ENCODE data around the gene VASP. TPM values are rescaled to one million over a fixed set of nuclear protein-coding genes. Genes with fewer than 3 reads are reported as not detected.
A peak's percentile ranks its signal among the peaks of the same experiment; 100 is the strongest.

Gene VASP
- total RNA-seq, 1 experiment from 2014 or later: 152 TPM

DNA sequence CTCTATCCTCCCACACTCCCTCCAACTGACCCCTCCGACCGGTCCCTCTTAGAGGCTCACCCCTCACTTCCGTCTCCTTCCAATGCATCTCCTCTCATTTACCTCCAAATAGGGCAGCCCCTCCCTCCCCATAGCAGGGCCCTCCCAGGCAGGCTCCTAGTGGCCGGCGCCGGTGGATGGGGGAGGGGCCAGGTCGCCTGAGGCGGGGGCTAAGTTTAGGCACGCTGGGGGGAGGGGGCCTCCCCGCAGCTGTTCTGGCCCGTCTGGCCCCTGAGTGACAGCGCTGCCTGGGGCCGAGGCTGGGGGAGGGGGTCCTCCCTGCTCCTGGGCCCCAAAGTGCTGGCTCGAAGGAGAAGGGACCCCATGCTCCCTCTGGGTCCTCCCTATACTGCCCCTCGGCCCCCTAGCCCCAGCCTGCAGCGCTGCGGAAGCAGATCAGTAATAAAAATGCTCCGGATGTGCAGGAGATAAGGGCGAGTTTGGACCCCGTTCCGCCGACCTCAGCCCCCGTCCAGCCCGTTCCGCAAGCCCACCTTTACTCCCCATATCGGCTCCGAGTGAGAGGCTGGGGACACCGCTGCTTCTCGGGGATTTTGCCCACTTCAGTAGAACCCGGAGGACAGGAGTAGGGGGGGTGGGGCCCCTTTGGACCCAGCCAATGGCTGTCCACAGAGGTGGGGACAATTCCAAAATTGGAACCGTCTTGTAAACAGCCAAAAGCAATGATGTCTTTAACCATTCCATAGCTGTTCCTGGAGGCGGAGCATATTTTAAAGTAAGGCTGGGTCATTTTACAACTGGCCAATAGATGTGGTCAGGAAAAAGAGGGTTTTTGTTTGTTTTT, 14.4 kb upstream of the VASP start:
- POLR2A ChIA-PET: no interaction called here
- TSS peak; percentile 63 for BruUV-seq (replicated peaks)
- intact Hi-C loops (cut with micrococcal nuclease): loop anchor here (2.0 kb wide), 1 partner anchor 150 kb away; no protein-coding TSS in a partner anchor

DNA sequence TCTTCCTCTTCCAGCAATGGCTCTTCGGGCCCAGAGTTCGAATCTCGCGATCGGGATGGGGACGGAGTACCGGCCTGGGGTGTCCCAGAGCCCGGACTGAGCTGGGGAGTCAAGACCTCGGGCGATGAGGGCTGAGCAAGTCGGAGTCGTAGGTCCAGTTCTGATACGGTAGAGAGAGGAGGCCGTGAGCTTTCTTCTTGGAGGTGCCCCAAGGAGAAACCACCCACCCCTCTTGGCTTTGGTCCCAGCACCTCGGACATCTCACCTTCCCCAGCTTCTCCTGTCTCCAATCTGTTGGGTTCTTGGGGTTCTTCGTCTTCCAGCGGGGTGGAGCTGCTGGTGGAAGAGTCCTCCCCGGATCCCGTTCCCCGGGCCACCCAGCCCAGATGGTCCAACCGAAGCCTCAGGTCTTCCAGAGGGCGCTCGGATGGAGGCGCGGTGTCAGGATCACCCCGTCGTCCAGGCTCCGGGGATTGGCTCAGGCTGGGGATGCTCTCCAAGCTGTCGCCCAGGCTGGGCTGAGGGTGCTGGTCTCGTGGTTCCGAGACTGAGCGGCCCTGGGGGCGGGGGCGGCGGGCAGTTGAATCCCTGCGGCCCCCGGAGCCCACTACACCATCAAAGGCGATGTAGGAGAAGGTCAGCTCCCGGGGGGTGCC, 12.9 kb upstream of the VASP start:
- H4K20me1 ChIP-seq (ENCODE audit: insufficient read depth): no peaks in the 10 kb centered on the region
- no peaks in the 10 kb centered on the region for H3K36me3 ChIP-seq (ENCODE audit: control insufficient read depth in 1 of 2, insufficient read depth in 2 of 2, low read length in 2 of 2)
- DNase-seq (ENCODE audit: low read depth, low spot score) (no peak), ATAC-seq (no peak)
- H3K79me2 ChIP-seq (ENCODE audit: insufficient read depth, low read length): no peaks in the 10 kb centered on the region
- no peaks in the 10 kb centered on the region for H3K9me2 ChIP-seq (ENCODE audit: insufficient read depth)
- ChIA-PET RAD21 (ENCODE audit: low non-redundant PET in 1 of 2, low total read pairs in 2 of 2, uncharacterized antibody in 2 of 2, unreplicated experiment in 2 of 2) (no interaction called here), POLR2A (no interaction called here), CTCF (interaction anchor here (0.9 to 5.3 kb wide), 2 partner anchors 9 to 66 kb away, joined by 3 to 33 read pairs; no protein-coding TSS in a partner anchor)
- H3K4me2 ChIP-seq (ENCODE audit: low read length): peak overlapping the region; percentile 74
- H3K4me1 ChIP-seq (ENCODE audit: control insufficient read depth in 1 of 2, insufficient read depth in 2 of 2, low read length in 2 of 2): peaks cover 19 to 47% of the 10 kb centered on the region in 2 experiments
- no peak for TF ChIP-seq EGR1 (IDR thresholded peaks at IDR 0.05; ENCODE audit: low read depth)
- no peak for TF ChIP-seq JUND (IDR thresholded peaks at IDR 0.05)
- TF ChIP-seq ZNF274 (IDR thresholded peaks at IDR 0.05; ENCODE audit: low read depth, low read length): no peak
- TF ChIP-seq, protein P1, sequence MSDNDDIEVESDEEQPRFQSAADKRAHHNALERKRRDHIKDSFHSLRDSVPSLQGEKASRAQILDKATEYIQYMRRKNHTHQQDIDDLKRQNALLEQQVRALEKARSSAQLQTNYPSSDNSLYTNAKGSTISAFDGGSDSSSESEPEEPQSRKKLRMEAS (IDR thresholded peaks at IDR 0.05): no peak
- TF ChIP-seq POLR2AphosphoS5 (IDR thresholded peaks at IDR 0.05; ENCODE audit: low read depth, low read length): no peak
- H3K27ac ChIP-seq (ENCODE audit: low read depth, low read length): no peak overlapping the region
- no peak overlapping the region for H3K4me3 ChIP-seq (replicated peaks in 1 of 2; ENCODE audit: low read depth in 1 of 2, low read length in 2 of 2)
- no peaks in the 10 kb centered on the region for H3K9me3 ChIP-seq (ENCODE audit: control insufficient read depth in 1 of 2, insufficient read depth in 1 of 2, low read depth in 1 of 2, low read length in 2 of 2)
- H3K9ac ChIP-seq (ENCODE audit: low read length): no peak overlapping the region
- peaks cover 10% of the 10 kb centered on the region; the same call in 1 of the 2 replicates for H3K27me3 ChIP-seq (ENCODE audit: insufficient read depth, low read length)
- H2AFZ ChIP-seq (ENCODE audit: low read depth, low read length, poor library complexity, severe bottlenecking): no peak overlapping the region
- BruUV-seq (replicated peaks): no TSS peak
- intact Hi-C loops (cut with micrococcal nuclease): no loop called here

More for the DNA sequence above, 14.4 kb upstream of the VASP start:
- CTCF ChIA-PET: interaction anchor here (0.6 to 5.3 kb wide), 9 partner anchors 8 to 149 kb away, joined by 3 to 33 read pairs (median 3); partner anchors contain the start of gene FOSB
- Histone ChIP-seq H3K4me3 (replicated peaks in 1 of 2; ENCODE audit: low read depth in 1 of 2, low read length in 2 of 2) (peak overlapping the region; percentile 59 to 63), H3K27ac (ENCODE audit: low read depth, low read length) (peak overlapping the region; percentile 68), H3K27me3 (ENCODE audit: insufficient read depth, low read length) (peaks cover 10% of the 10 kb centered on the region; the same call in 1 of the 2 replicates), H3K79me2 (ENCODE audit: insufficient read depth, low read length) (no peaks in the 10 kb centered on the region), H3K9me2 (ENCODE audit: insufficient read depth) (no peaks in the 10 kb centered on the region), H2AFZ (ENCODE audit: low read depth, low read length, poor library complexity, severe bottlenecking) (peak overlapping the region; percentile 55), H3K9me3 (ENCODE audit: control insufficient read depth in 1 of 2, insufficient read depth in 1 of 2, low read depth in 1 of 2, low read length in 2 of 2) (no peaks in the 10 kb centered on the region), H3K4me2 (ENCODE audit: low read length) (peak overlapping the region; percentile 74), H4K20me1 (ENCODE audit: insufficient read depth) (no peaks in the 10 kb centered on the region), H3K9ac (ENCODE audit: low read length) (peak overlapping the region; percentile 53), H3K36me3 (ENCODE audit: control insufficient read depth in 1 of 2, insufficient read depth in 2 of 2, low read length in 2 of 2) (no peaks in the 10 kb centered on the region), H3K4me1 (ENCODE audit: control insufficient read depth in 1 of 2, insufficient read depth in 2 of 2, low read length in 2 of 2) (peaks cover 13 to 39% of the 10 kb centered on the region in 2 experiments)
- DNase-seq (ENCODE audit: low read depth, low spot score) (peak; percentile 72), ATAC-seq (peak; percentile 64)
- TF ChIP-seq POLR2AphosphoS5 (IDR thresholded peaks at IDR 0.05; ENCODE audit: low read depth, low read length): peak; percentile 47
- peak; percentile 25; the same call in 1 of the 2 replicates for TF ChIP-seq SP1 (IDR thresholded peaks at IDR 0.05; ENCODE audit: low read depth)
- no peak for TF ChIP-seq YY1 (IDR thresholded peaks at IDR 0.05; ENCODE audit: extremely low read depth, insufficient replicate concordance, low read depth, low read length)
- TF ChIP-seq EGR1 (IDR thresholded peaks at IDR 0.05; ENCODE audit: low read depth): no peak
- RAD21 ChIA-PET (ENCODE audit: low non-redundant PET in 1 of 2, low total read pairs in 2 of 2, uncharacterized antibody in 2 of 2, unreplicated experiment in 2 of 2): interaction anchor here in 1 of 2 experiments (0.6 kb wide), 1 partner anchor 14 kb away, joined by 3 read pairs; no protein-coding TSS in a partner anchor
